H9 (cell line): ENCODE measurements around the gene SRPK2. TPM values are rescaled to one million over a fixed set of nuclear protein-coding genes. Genes with fewer than 3 reads are reported as not detected.

Experiments used
- DNase-seq: peaks from one replicate; pipeline ENCODE4 v3.0.0-alpha.2; 2017
- H2AFZ ChIP-seq: one replicate; pipeline ENCODE4 v1.6.1; 2013; ENCODE audit warnings: mild to moderate bottlenecking, low read length, control low read depth, moderate library complexity
- H2AK5ac ChIP-seq: 2 replicates; pipeline ENCODE4 v1.6.1; 2013; ENCODE audit warnings: low read length, control low read depth, mixed read lengths; ENCODE audit not compliant: insufficient read length
- H2BK120ac ChIP-seq: one replicate; pipeline ENCODE4 v1.6.1; 2013; ENCODE audit warnings: low read depth, mild to moderate bottlenecking, low read length, control low read depth, inconsistent platforms; ENCODE audit not compliant: poor library complexity, severe bottlenecking
- H2BK12ac ChIP-seq: 2 replicates; pipeline ENCODE4 v1.6.1; 2013; ENCODE audit warnings: low read length, control low read depth, mixed read lengths, low read depth; ENCODE audit not compliant: insufficient read length
- H2BK15ac ChIP-seq: 2 replicates; pipeline ENCODE4 v1.6.1; 2013; ENCODE audit warnings: low read depth, low read length, control low read depth
- H2BK20ac ChIP-seq: one replicate; pipeline ENCODE4 v1.6.1; 2013; ENCODE audit warnings: low read depth, mild to moderate bottlenecking, low read length, control low read depth, inconsistent platforms; ENCODE audit not compliant: poor library complexity, severe bottlenecking
- H2BK5ac ChIP-seq: 2 replicates; pipeline ENCODE4 v1.6.1; 2013; ENCODE audit warnings: low read length, control low read depth, mixed read lengths; ENCODE audit not compliant: insufficient read length
- H3K14ac ChIP-seq: 2 replicates; pipeline ENCODE4 v1.6.1; 2013; ENCODE audit warnings: low read length, control low read depth; ENCODE audit not compliant: insufficient read depth
- H3K18ac ChIP-seq: 2 replicates; pipeline ENCODE4 v1.6.1; 2013; ENCODE audit warnings: low read depth, mild to moderate bottlenecking, mixed read lengths, low read length, control low read depth; ENCODE audit not compliant: insufficient read length
- H3K23ac ChIP-seq: 2 replicates; pipeline ENCODE4 v1.6.1; 2013; ENCODE audit warnings: low read length, control low read depth, mixed read lengths, low read depth; ENCODE audit not compliant: insufficient read length
- H3K23me2 ChIP-seq: 2 replicates; pipeline ENCODE4 v1.6.1; 2013; ENCODE audit warnings: low read depth, mild to moderate bottlenecking, mixed read lengths, low read length, control low read depth; ENCODE audit not compliant: insufficient read length, poor library complexity, severe bottlenecking
- H3K27ac ChIP-seq: 2 replicates; pipeline ENCODE4 v1.5.1; 2013; ENCODE audit warnings: low read length, control low read depth, mixed read lengths, low read depth; ENCODE audit not compliant: insufficient read length
- H3K27me3 ChIP-seq: 2 replicates; pipeline ENCODE4 v1.6.1; 2013; ENCODE audit warnings: low read length, control low read depth, inconsistent platforms; ENCODE audit not compliant: insufficient read depth
- H3K4ac ChIP-seq: 2 replicates; pipeline ENCODE4 v1.6.1; 2013; ENCODE audit warnings: low read depth, mild to moderate bottlenecking, control low read depth, inconsistent platforms, low read length, moderate library complexity
- H3K4me1 ChIP-seq: 2 replicates; pipeline ENCODE4 v1.6.1; 2013; ENCODE audit warnings: low read length, control low read depth, inconsistent platforms; ENCODE audit not compliant: insufficient read depth
- H3K4me2 ChIP-seq: 2 replicates; pipeline ENCODE4 v1.6.1; 2013; ENCODE audit warnings: low read length, control low read depth, mixed read lengths; ENCODE audit not compliant: insufficient read length, insufficient read depth
- H3K56ac ChIP-seq: 2 replicates; pipeline ENCODE4 v1.6.1; 2013; ENCODE audit warnings: low read depth, mild to moderate bottlenecking, mixed read lengths, low read length, control low read depth; ENCODE audit not compliant: insufficient read length
- H3K79me1 ChIP-seq: 2 replicates; pipeline ENCODE4 v1.6.1; 2013; ENCODE audit warnings: low read depth, mild to moderate bottlenecking, moderate library complexity, low read length, control low read depth, inconsistent platforms; ENCODE audit not compliant: insufficient read depth, poor library complexity, severe bottlenecking
- H3K79me2 ChIP-seq: 2 replicates; pipeline ENCODE4 v1.6.1; 2013; ENCODE audit warnings: low read length, control low read depth, inconsistent platforms; ENCODE audit not compliant: insufficient read depth
- H3K9ac ChIP-seq: 2 replicates; pipeline ENCODE4 v1.6.1; 2013; ENCODE audit warnings: low read length, control low read depth, mixed read lengths; ENCODE audit not compliant: insufficient read length; ENCODE audit errors: extremely low read depth
- H3K9me3 ChIP-seq: one replicate; pipeline ENCODE4 v1.6.1; 2013; ENCODE audit warnings: low read depth, low read length, inconsistent platforms; ENCODE audit not compliant: control insufficient read depth
- H3T11ph ChIP-seq: one replicate; pipeline ENCODE4 v1.6.1; 2013; ENCODE audit warnings: mild to moderate bottlenecking, low read length, control low read depth, inconsistent platforms
- H4K20me1 ChIP-seq: one replicate; pipeline ENCODE4 v1.6.1; 2013; ENCODE audit not compliant: control insufficient read depth, insufficient read length, insufficient read depth
- H4K5ac ChIP-seq: 2 replicates; pipeline ENCODE4 v1.6.1; 2013; ENCODE audit warnings: low read depth, mild to moderate bottlenecking, mixed read lengths, low read length, control low read depth; ENCODE audit not compliant: insufficient read length
- H4K8ac ChIP-seq: replicated peaks from 2 replicates; pipeline ENCODE4 v1.6.1; 2013; ENCODE audit warnings: low read length, control low read depth, mixed read lengths, low read depth; ENCODE audit not compliant: insufficient read length
- H4K91ac ChIP-seq: 2 replicates; pipeline ENCODE4 v1.6.1; 2013; ENCODE audit warnings: low read depth, mild to moderate bottlenecking, moderate library complexity, mixed read lengths, low read length, control low read depth; ENCODE audit not compliant: insufficient read length
- H3K27ac Mint-ChIP-seq, 3 experiments: 2 replicates in 2 of 3; 3 replicates in 1 of 3; pipeline ENCODE4 v1.8.0; 2020 to 2021; ENCODE audit warnings: mixed read lengths in 3 of 3, mild to moderate bottlenecking in 1 of 3, moderate library complexity in 1 of 3
- H3K27me3 Mint-ChIP-seq: 2 replicates; pipeline ENCODE4 v1.8.0; 2021; ENCODE audit warnings: low read depth, mild to moderate bottlenecking, moderate library complexity, mixed read lengths
- H3K36me3 Mint-ChIP-seq, 3 experiments: 2 replicates in 2 of 3; 3 replicates in 1 of 3; pipeline ENCODE4 v1.8.0; 2020 to 2021; ENCODE audit warnings: low read depth in 3 of 3, mixed read lengths in 3 of 3; ENCODE audit not compliant: insufficient read depth in 1 of 3
- H3K4me1 Mint-ChIP-seq, 2 experiments: 2 replicates each; pipeline ENCODE4 v1.8.0; 2020; ENCODE audit warnings: mixed read lengths in 2 of 2
- H3K4me3 Mint-ChIP-seq, 2 experiments: 2 replicates in 1 of 2; 3 replicates in 1 of 2; pipeline ENCODE4 v1.8.0; 2020 to 2021; ENCODE audit warnings: mild to moderate bottlenecking in 2 of 2, mixed read lengths in 2 of 2, moderate library complexity in 1 of 2
- H3K9me3 Mint-ChIP-seq, 2 experiments: 2 replicates in 1 of 2; 3 replicates in 1 of 2; pipeline ENCODE4 v1.8.0; 2020; ENCODE audit warnings: mild to moderate bottlenecking in 2 of 2, mixed read lengths in 2 of 2, moderate library complexity in 1 of 2
- CTCF ChIP-seq: fragments of 200-600 bp; sonication (generic); conservative IDR thresholded peaks from 3 replicates; pipeline ENCODE4 v1.8.0; 2021; ENCODE audit warnings: antibody characterized with exemption, mild to moderate bottlenecking
- WGBS: extraction: QIAGEN DNeasy Blood & Tissue Kit; methylation state at CpG from one replicate; pipeline ENCODE4 v1.1.7; 2013; ENCODE audit warnings: missing lambda C conversion rate, low lambda C conversion rate, mixed read lengths; ENCODE audit not compliant: insufficient read length; ENCODE audit errors: extremely low coverage; 5-methylcytosine and 5-hydroxymethylcytosine counted together
- total RNA-seq: library from RNA; stranded (reverse); gene quantifications from 2 replicates; pipeline ENCODE4 v1.2.1, GENCODE V29; 2021

SRPK2 gene
- total RNA-seq, 1 experiment from 2014 or later = 41.1 TPM

- Histone ChIP-seq H4K8ac (no peak overlapping the region), H3K79me2 (peaks cover 6% of the 10 kb centered on the region; the same call in 1 of the 2 replicates), H3K4me2 (no peak overlapping the region), H3K4me1 (no peaks in the 10 kb centered on the region; the same call in 1 of the 2 replicates), H4K5ac (no peak overlapping the region), H4K20me1 (no peaks in the 10 kb centered on the region), H2BK20ac (no peak overlapping the region), H3K23me2 (no peaks in the 10 kb centered on the region), H2BK5ac (no peak overlapping the region), H3T11ph (no peak overlapping the region), H3K27ac (no peak overlapping the region), H2AK5ac (no peak overlapping the region), H4K91ac (no peak overlapping the region), H3K56ac (no peak overlapping the region), H3K79me1 (peaks cover 6% of the 10 kb centered on the region), H2BK12ac (no peak overlapping the region), H3K14ac (no peak overlapping the region), H3K4ac (no peak overlapping the region), H2BK120ac (no peak overlapping the region), H2BK15ac (no peak overlapping the region), H3K27me3 (no peaks in the 10 kb centered on the region), H2AFZ (no peak overlapping the region), H3K18ac (no peak overlapping the region), H3K9ac (no peak overlapping the region), H3K9me3 (no peaks in the 10 kb centered on the region), H3K23ac (no peak overlapping the region)
- Mint-ChIP-seq H3K4me3 (no peak overlapping the region), H3K4me1 (peaks cover 24 to 30% of the 10 kb centered on the region in 2 experiments), H3K36me3 (peaks cover 0 to 6% (median 0%) of the 10 kb centered on the region in 3 experiments; a peak in 1 of 7 replicates), H3K27me3 (no peaks in the 10 kb centered on the region), H3K27ac (peak overlapping the region in 2 of 3 experiments; percentile 59; a peak in 5 of 7 replicates), H3K9me3 (no peaks in the 10 kb centered on the region)
- TF ChIP-seq CTCF = no peak
- no peak for DNase-seq
- WGBS = no CpG with 5 or more reads among the region's 6 CpGs
Measured at GRCh38 chr7:105224884-105225651, 163.7 kb downstream of the SRPK2 start.
